Heart left ventricle (tissue), 16 donors: ENCODE data around the gene PP2D1. TPM values are rescaled to one million over a fixed set of nuclear protein-coding genes. Genes with fewer than 3 reads are reported as not detected.
A peak's percentile ranks its signal among the peaks of the same experiment; 100 is the strongest.
"Not testable (repeated sequence)": the region's sequence is repeated elsewhere in the genome, so short reads cannot be mapped to it uniquely, and the experiment has no call there.

Source experiments
- ATAC-seq, 4 donors: fragments of 200-7000 bp; cut with Tn5 transposase; one replicate each; pipeline ENCODE4 v1.9.1; 2020 to 2022; ENCODE audit warnings: moderate library complexity in 4 of 4, mild to moderate bottlenecking in 3 of 4, moderate number of reproducible peaks in 1 of 4
- DNase-seq, 5 donors: peaks; one replicate each; pipeline ENCODE4 v3.0.0-alpha.2; 2020
- H3K27ac ChIP-seq, 12 donors: fragments of 200-600 bp; sonication (generic) in 4 of 12; one replicate each; pipeline versions ENCODE4 v1.5.0 to v1.8.0; 2016 to 2022; ENCODE audit warnings: mild to moderate bottlenecking in 2 of 12
- H3K27me3 ChIP-seq, 9 donors: fragments of 200-600 bp; sonication (generic) in 2 of 9; one replicate each; pipeline versions ENCODE4 v1.5.1 to v1.8.0; 2016 to 2022; ENCODE audit warnings: mild to moderate bottlenecking in 3 of 9
- H3K36me3 ChIP-seq, 9 donors: fragments of 200-600 bp; sonication (generic) in 2 of 9; one replicate each; pipeline versions ENCODE4 v1.5.0 to v1.8.0; 2018 to 2022; ENCODE audit warnings: mild to moderate bottlenecking in 2 of 9
- H3K4me1 ChIP-seq, 12 donors: fragments of 200-600 bp; sonication (generic) in 4 of 12; one replicate each; pipeline versions ENCODE4 v1.5.0 to v1.8.0; 2016 to 2022; ENCODE audit warnings: mild to moderate bottlenecking in 3 of 12
- H3K4me3 ChIP-seq, 12 donors: fragments of 200-600 bp; sonication (generic) in 4 of 12; one replicate each; pipeline versions ENCODE4 v1.5.0 to v1.8.0; 2017 to 2022; ENCODE audit warnings: mild to moderate bottlenecking in 9 of 12, moderate library complexity in 4 of 12
- H3K9me3 ChIP-seq, 12 donors: fragments of 200-600 bp; sonication (generic) in 4 of 12; one replicate each; pipeline versions ENCODE4 v1.5.0 to v1.8.0; 2016 to 2022; ENCODE audit warnings: mild to moderate bottlenecking in 1 of 12
- CTCF ChIP-seq, 12 donors: fragments of 200-600 bp; sonication (generic) in 4 of 12; IDR thresholded peaks; one replicate each; pipeline versions ENCODE4 v1.5.0 to v1.8.0; 2018 to 2022; ENCODE audit warnings: antibody characterized with exemption in 12 of 12, mild to moderate bottlenecking in 5 of 12
- POLR2A ChIP-seq, 2 donors: fragments of 450-650 bp; IDR thresholded peaks; one replicate each; pipeline ENCODE4 v1.6.1; 2017; ENCODE audit warnings: antibody characterized with exemption in 2 of 2, mild to moderate bottlenecking in 2 of 2, moderate library complexity in 2 of 2
- WGBS, 4 donors: extraction: QIAGEN DNeasy Blood & Tissue Kit in 2 of 4; methylation state at CpG; one replicate each; pipeline versions ENCODE4 v1.1.5 to v1.1.7; 2013 to 2018; 5-methylcytosine and 5-hydroxymethylcytosine counted together
- intact Hi-C, 10 donors: fragments of 100-400 bp; cut with DNase I; formaldehyde crosslinking; loops; one replicate each; pipeline versions ENCODE4 v1.11.1 to v1.14.2; 2022
- polyA plus RNA-seq, 2 donors: library from polyadenylated mRNA; stranded (reverse); fragments of 200-250 nt; gene quantifications; one replicate each; pipeline ENCODE4 v1.2.3, GENCODE V29; 2013
- total RNA-seq, 9 donors: library from RNA; depleted of rRNA in 2 of 9; stranded (reverse); fragments of >200 nt in 2 of 9; fragmentation: NEBNext Ultra II Directional in 3 of 9; extraction: Animal tissue kit (Norgen Biotek cat#: 25700) in 3 of 9; gene quantifications; one replicate each; pipeline versions ENCODE4 v1.1.0 to v1.2.4, GENCODE V29; 2016 to 2023
- donor health status: ischemic (EF 13 %, LVEDD 7.1; RV severe dilation, severe dysfunction).
- donor health status: healthy with polysubstance abuse.
- donor health status: DM: no; HTN: yes; CAD: no.
- donor health status: DM: no; HTN: no; CAD: no.
- donor health status: ischemic (EF 25% LVEDD 6.9; RV normal size, moderate dysfunction).
- donor health status: ischemic (EF 25% LVEDD 5.7; RV mildly dilated, moderate dysfunction).
- donor health status: healthy.
- donor health status: DM: yes; HTN: yes; CAD: no.
- donor health status: ischemic (EF 35%, LVEDD 5.7; RV mildly dilated, moderate dysfunction).
- donor health status: nonischemic (EF 11% LVEDD 7.7; RV severe dilation, severe dysfunction).
- donor health status: DM: yes; HTN: yes; CAD: no.
- donor health status: PGD.
- donor health status: ischemic (EF 29% LVEDD 5.4; RV normal size, mild dysfunction).
- donor health status: nonischemic (EF 23%, LVEDD 6.1; RV moderate dilation, normal function).

Gene PP2D1
- total and polyA plus RNA-seq, 11 donors, result not detected

GRCh38 chr3:20046556-20046955 lies 34.5 kb upstream of the PP2D1 start:
- TF ChIP-seq CTCF (IDR thresholded peaks at IDR 0.05) (no peak), POLR2A (IDR thresholded peaks at IDR 0.05) (no peak)
- no peak for DNase-seq
- ATAC-seq, result no peak
- intact Hi-C loops, result loop anchor here in 3 of 10 donors (5.0 to 10.0 kb wide), 2 partner anchors 36 to 138 kb away; partner anchors contain the start of gene SGO1 (in 2 of the 3)
- Histone ChIP-seq H3K27ac (no peak overlapping the region), H3K4me1 (peaks cover 4 to 64% (median 45%) of the 10 kb centered on the region in 12 donors), H3K4me3 (no peak overlapping the region), H3K9me3 (no peaks in the 10 kb centered on the region), H3K27me3 (no peaks in the 10 kb centered on the region), H3K36me3 (no peaks in the 10 kb centered on the region)
- WGBS, 4 donors, result 92 to 100% (median 98%) methylated on average over 1 of the region's 1 CpG

GRCh38 chr3:20045141-20045540 lies 33.1 kb upstream of the PP2D1 start:
- peaks cover 4 to 64% (median 44%) of the 10 kb centered on the region in 12 donors for H3K4me1 ChIP-seq
- intact Hi-C loops, result loop anchor here in 3 of 10 donors (5.0 to 10.0 kb wide), 2 partner anchors 37 to 140 kb away; partner anchors contain the start of gene SGO1 (in 2 of the 3)
- DNase-seq, H3K36me3 ChIP-seq, H3K27ac ChIP-seq, ATAC-seq, H3K27me3 ChIP-seq, H3K4me3 ChIP-seq, H3K9me3 ChIP-seq: not testable (repeated sequence)
- 96 to 98% (median 97%) methylated on average over 3 of the region's 3 CpGs for WGBS, 4 donors

- intact Hi-C loops, result loop anchor here in 7 of 10 donors (5.0 to 10.0 kb wide), 9 partner anchors 33 to 237 kb away; partner anchors contain the start of genes SGO1 (in 4 of the 7) and RAB5A (in 2 of the 7)
- Histone ChIP-seq H3K4me1 (peaks cover 4 to 66% (median 46%) of the 10 kb centered on the region in 12 donors), H3K4me3 (peak overlapping the region in 9 of 12 donors; percentile 11 to 47 (median 32)), H3K27me3 (no peaks in the 10 kb centered on the region), H3K9me3 (no peaks in the 10 kb centered on the region), H3K36me3 (no peaks in the 10 kb centered on the region), H3K27ac (peak overlapping the region; percentile 23 to 99 (median 76))
- WGBS, 4 donors, result 53 to 60% (median 57%) methylated on average over 4 of the region's 4 CpGs
- TF ChIP-seq CTCF (IDR thresholded peaks at IDR 0.05), result no peak
- no peak for TF ChIP-seq POLR2A (IDR thresholded peaks at IDR 0.05)
- ATAC-seq (no peak), DNase-seq (no peak)
Measured at GRCh38 chr3:20043825-20044224, 31.8 kb upstream of the PP2D1 start.

GRCh38 chr3:20043396-20043795 lies 31.3 kb upstream of the PP2D1 start:
- DNase-seq, result peak; percentile 87 to 93 (median 91)
- intact Hi-C loops, result loop anchor here in 7 of 10 donors (5.0 to 10.0 kb wide), 9 partner anchors 34 to 236 kb away; partner anchors contain the start of genes SGO1 (in 4 of the 7) and RAB5A (in 2 of the 7)
- peak overlapping the region; percentile 23 to 99 (median 76) for H3K27ac ChIP-seq
- no peaks in the 10 kb centered on the region for H3K9me3 ChIP-seq
- peak; percentile 13 to 51 (median 22) for ATAC-seq
- 13 to 25% (median 14%) methylated on average over 4 of the region's 4 CpGs for WGBS, 4 donors
- H3K36me3 ChIP-seq, result no peaks in the 10 kb centered on the region
- TF ChIP-seq POLR2A (IDR thresholded peaks at IDR 0.05) (no peak), CTCF (IDR thresholded peaks at IDR 0.05) (no peak)
- H3K4me1 ChIP-seq, result peaks cover 4 to 66% (median 47%) of the 10 kb centered on the region in 12 donors
- H3K27me3 ChIP-seq, result no peaks in the 10 kb centered on the region
- peak overlapping the region in 9 of 12 donors; percentile 11 to 47 (median 32) for H3K4me3 ChIP-seq
